Nephron progenitor cell (in vitro differentiated cells): ENCODE measurements around the gene HBQ1.
"Not testable (repeated sequence)": the region's sequence is repeated elsewhere in the genome, so short reads cannot be mapped to it uniquely, and the experiment has no call there.

Source experiments
- DNase-seq: peaks from one replicate; pipeline ENCODE4 v3.0.0; 2021
- H3K27ac Mint-ChIP-seq: 2 replicates; pipeline ENCODE4 v1.8.0; 2021; ENCODE audit warnings: mild to moderate bottlenecking, moderate library complexity, mixed read lengths
- H3K27me3 Mint-ChIP-seq: 2 replicates; pipeline ENCODE4 v1.8.0; 2021; ENCODE audit warnings: mild to moderate bottlenecking, low read depth, mixed read lengths; ENCODE audit not compliant: poor library complexity
- H3K36me3 Mint-ChIP-seq: 2 replicates; pipeline ENCODE4 v1.8.0; 2021; ENCODE audit warnings: low read depth, mixed read lengths
- H3K4me1 Mint-ChIP-seq: 2 replicates; pipeline ENCODE4 v1.8.0; 2021; ENCODE audit warnings: mixed read lengths
- H3K4me3 Mint-ChIP-seq: 2 replicates; pipeline ENCODE4 v1.8.0; 2021; ENCODE audit warnings: mild to moderate bottlenecking, moderate library complexity, mixed read lengths
- H3K9me3 Mint-ChIP-seq: 2 replicates; pipeline ENCODE4 v1.8.0; 2021; ENCODE audit warnings: mild to moderate bottlenecking, moderate library complexity, mixed read lengths
- CTCF ChIP-seq: fragments of 200-600 bp; sonication (generic); IDR thresholded peaks from 2 replicates; pipeline ENCODE4 v1.5.0; 2021; ENCODE audit warnings: antibody characterized with exemption

Gene HBQ1

GRCh38 chr16:169014-169413 lies 11.2 kb upstream of the HBQ1 start:
- Mint-ChIP-seq H3K27me3 (peaks cover 85% of the 10 kb centered on the region), H3K4me1 (no peaks in the 10 kb centered on the region)
- DNase-seq = no peak

DNA sequence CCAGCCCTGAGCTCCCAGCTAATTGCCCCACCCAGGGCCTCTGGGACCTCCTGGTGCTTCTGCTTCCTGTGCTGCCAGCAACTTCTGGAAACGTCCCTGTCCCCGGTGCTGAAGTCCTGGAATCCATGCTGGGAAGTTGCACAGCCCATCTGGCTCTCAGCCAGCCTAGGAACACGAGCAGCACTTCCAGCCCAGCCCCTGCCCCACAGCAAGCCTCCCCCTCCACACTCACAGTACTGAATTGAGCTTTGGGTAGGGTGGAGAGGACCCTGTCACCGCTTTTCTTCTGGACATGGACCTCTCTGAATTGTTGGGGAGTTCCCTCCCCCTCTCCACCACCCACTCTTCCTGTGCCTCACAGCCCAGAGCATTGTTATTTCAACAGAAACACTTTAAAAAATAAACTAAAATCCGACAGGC lies 10.2 kb upstream of the HBQ1 start:
- peaks cover 92% of the 10 kb centered on the region for H3K27me3 Mint-ChIP-seq
- not testable (repeated sequence) for H3K9me3 Mint-ChIP-seq, H3K4me1 Mint-ChIP-seq, H3K36me3 Mint-ChIP-seq, H3K27ac Mint-ChIP-seq, H3K4me3 Mint-ChIP-seq
- DNase-seq = peak; percentile 46

More at GRCh38 chr16:169014-169413, 11.2 kb upstream of the HBQ1 start:
- H3K4me3 Mint-ChIP-seq = no peak overlapping the region
- H3K9me3 Mint-ChIP-seq = no peaks in the 10 kb centered on the region
- no peak for TF ChIP-seq CTCF
- no peaks in the 10 kb centered on the region for H3K36me3 Mint-ChIP-seq
- no peak overlapping the region for H3K27ac Mint-ChIP-seq

- Mint-ChIP-seq H3K36me3 (no peaks in the 10 kb centered on the region), H3K4me3 (no peak overlapping the region), H3K9me3 (no peaks in the 10 kb centered on the region), H3K4me1 (no peaks in the 10 kb centered on the region), H3K27me3 (peaks cover 92% of the 10 kb centered on the region), H3K27ac (no peak overlapping the region)
- no peak for TF ChIP-seq CTCF
- DNase-seq = no peak
Observed at GRCh38 chr16:170788-171187, 9.5 kb upstream of the HBQ1 start.

GRCh38 chr16:172374-172941 lies 7.8 kb upstream of the HBQ1 start, which contains the start of gene HBA2:
Gene HBA2 (plus strand): TSS chr16:172876. CDS start chr16:172913, 37 bp downstream.
- not testable (repeated sequence) for DNase-seq, H3K4me3 Mint-ChIP-seq, H3K4me1 Mint-ChIP-seq, H3K9me3 Mint-ChIP-seq, H3K27ac Mint-ChIP-seq, H3K36me3 Mint-ChIP-seq
- peaks cover 85% of the 10 kb centered on the region for H3K27me3 Mint-ChIP-seq

DNA sequence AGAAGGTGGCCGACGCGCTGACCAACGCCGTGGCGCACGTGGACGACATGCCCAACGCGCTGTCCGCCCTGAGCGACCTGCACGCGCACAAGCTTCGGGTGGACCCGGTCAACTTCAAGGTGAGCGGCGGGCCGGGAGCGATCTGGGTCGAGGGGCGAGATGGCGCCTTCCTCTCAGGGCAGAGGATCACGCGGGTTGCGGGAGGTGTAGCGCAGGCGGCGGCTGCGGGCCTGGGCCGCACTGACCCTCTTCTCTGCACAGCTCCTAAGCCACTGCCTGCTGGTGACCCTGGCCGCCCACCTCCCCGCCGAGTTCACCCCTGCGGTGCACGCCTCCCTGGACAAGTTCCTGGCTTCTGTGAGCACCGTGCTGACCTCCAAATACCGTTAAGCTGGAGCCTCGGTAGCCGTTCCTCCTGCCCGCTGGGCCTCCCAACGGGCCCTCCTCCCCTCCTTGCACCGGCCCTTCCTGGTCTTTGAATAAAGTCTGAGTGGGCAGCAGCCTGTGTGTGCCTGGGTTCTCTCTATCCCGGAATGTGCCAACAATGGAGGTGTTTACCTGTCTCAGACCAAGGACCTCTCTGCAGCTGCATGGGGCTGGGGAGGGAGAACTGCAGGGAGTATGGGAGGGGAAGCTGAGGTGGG lies 6.9 kb upstream of the HBQ1 start:
- DNase-seq, H3K4me1 Mint-ChIP-seq, H3K36me3 Mint-ChIP-seq, H3K27ac Mint-ChIP-seq, H3K9me3 Mint-ChIP-seq, H3K4me3 Mint-ChIP-seq: not testable (repeated sequence)
- H3K27me3 Mint-ChIP-seq = peaks cover 85% of the 10 kb centered on the region

DNA sequence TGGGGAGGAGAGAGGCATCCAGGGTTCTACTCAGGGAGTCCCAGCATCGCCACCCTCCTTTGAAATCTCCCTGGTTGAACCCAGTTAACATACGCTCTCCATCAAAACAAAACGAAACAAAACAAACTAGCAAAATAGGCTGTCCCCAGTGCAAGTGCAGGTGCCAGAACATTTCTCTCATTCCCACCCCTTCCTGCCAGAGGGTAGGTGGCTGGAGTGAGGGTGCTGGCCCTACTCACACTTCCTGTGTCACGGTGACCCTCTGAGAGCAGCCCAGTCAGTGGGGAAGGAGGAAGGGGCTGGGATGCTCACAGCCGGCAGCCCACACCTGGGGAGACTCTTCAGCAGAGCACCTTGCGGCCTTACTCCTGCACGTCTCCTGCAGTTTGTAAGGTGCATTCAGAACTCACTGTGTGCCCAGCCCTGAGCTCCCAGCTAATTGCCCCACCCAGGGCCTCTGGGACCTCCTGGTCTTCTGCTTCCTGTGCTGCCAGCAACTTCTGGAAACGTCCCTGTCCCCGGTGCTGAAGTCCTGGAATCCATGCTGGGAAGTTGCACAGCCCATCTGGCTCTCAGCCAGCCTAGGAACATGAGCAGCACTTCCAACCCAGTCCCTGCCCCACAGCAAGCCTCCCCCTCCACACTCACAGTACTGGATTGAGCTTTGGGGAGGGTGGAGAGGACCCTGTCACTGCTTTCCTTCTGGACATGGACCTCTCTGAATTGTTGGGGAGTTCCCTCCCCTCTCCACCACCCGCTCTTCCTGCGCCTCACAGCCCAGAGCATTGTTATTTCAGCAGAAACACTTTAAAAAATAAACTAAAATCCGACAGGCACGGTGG lies 6.1 kb upstream of the HBQ1 start:
- not testable (repeated sequence) for H3K9me3 Mint-ChIP-seq, H3K36me3 Mint-ChIP-seq, H3K4me1 Mint-ChIP-seq, DNase-seq, H3K27ac Mint-ChIP-seq, H3K4me3 Mint-ChIP-seq
- peaks cover 85% of the 10 kb centered on the region for H3K27me3 Mint-ChIP-seq

DNA sequence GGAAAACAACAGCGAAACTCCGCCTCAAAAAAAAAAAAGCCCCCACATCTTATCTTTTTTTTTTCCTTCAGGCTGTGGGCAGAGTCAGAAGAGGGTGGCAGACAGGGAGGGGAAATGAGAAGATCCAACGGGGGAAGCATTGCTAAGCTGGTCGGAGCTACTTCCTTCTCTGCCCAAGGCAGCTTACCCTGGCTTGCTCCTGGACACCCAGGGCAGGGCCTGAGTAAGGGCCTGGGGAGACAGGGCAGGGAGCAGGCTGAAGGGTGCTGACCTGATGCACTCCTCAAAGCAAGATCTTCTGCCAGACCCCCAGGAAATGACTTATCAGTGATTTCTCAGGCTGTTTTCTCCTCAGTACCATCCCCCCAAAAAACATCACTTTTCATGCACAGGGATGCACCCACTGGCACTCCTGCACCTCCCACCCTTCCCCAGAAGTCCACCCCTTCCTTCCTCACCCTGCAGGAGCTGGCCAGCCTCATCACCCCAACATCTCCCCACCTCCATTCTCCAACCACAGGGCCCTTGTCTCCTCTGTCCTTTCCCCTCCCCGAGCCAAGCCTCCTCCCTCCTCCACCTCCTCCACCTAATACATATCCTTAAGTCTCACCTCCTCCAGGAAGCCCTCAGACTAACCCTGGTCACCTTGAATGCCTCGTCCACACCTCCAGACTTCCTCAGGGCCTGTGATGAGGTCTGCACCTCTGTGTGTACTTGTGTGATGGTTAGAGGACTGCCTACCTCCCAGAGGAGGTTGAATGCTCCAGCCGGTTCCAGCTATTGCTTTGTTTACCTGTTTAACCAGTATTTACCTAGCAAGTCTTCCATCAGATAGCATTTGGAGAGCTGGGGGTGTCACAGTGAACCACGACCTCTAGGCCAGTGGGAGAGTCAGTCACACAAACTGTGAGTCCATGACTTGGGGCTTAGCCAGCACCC lies 5.0 kb upstream of the HBQ1 start:
- Mint-ChIP-seq H3K4me3 (no peak overlapping the region), H3K27me3 (peaks cover 83% of the 10 kb centered on the region), H3K36me3 (no peaks in the 10 kb centered on the region), H3K27ac (no peak overlapping the region), H3K9me3 (no peaks in the 10 kb centered on the region), H3K4me1 (no peaks in the 10 kb centered on the region)
- no peak for TF ChIP-seq CTCF
- no peak for DNase-seq

- peaks cover 78% of the 10 kb centered on the region for H3K27me3 Mint-ChIP-seq
- H3K36me3 Mint-ChIP-seq, H3K9me3 Mint-ChIP-seq, H3K4me3 Mint-ChIP-seq, DNase-seq, H3K4me1 Mint-ChIP-seq, H3K27ac Mint-ChIP-seq: not testable (repeated sequence)
Observed at GRCh38 chr16:176006-176405, 4.3 kb upstream of the HBQ1 start.

GRCh38 chr16:176477-177382 lies 3.5 kb upstream of the HBQ1 start, which contains the start of gene HBA1:
Gene HBA1 (plus strand): TSS chr16:176680. CDS start chr16:176717, 37 bp downstream.
- H3K27me3 Mint-ChIP-seq = peaks cover 72% of the 10 kb centered on the region
- not testable (repeated sequence) for DNase-seq, H3K9me3 Mint-ChIP-seq, H3K36me3 Mint-ChIP-seq, H3K4me1 Mint-ChIP-seq, H3K27ac Mint-ChIP-seq
- H3K4me3 Mint-ChIP-seq = peak within 1 kb of the TSS; percentile 45
